Osteoblast (primary cell): ENCODE results near the gene MYH14. TPM values are rescaled to one million over a fixed set of nuclear protein-coding genes. Genes with fewer than 3 reads are reported as not detected.
"Not testable (repeated sequence)": the region's sequence is repeated elsewhere in the genome, so short reads cannot be mapped to it uniquely, and the experiment has no call there.

Experiments
- DNase-seq: peaks from one replicate; pipeline ENCODE4 v3.0.0; 2011; ENCODE audit warnings: low spot score, mixed read lengths; ENCODE audit not compliant: insufficient read length; ENCODE audit errors: missing footprints
- H2AFZ ChIP-seq: 2 replicates; pipeline ENCODE4 v1.6.0; 2011; ENCODE audit warnings: mild to moderate bottlenecking, low read length
- H3K27ac ChIP-seq: 2 replicates; pipeline ENCODE4 v1.5.1; 2011; ENCODE audit warnings: mild to moderate bottlenecking, low read depth, low read length, moderate library complexity
- H3K27me3 ChIP-seq: 2 replicates; pipeline ENCODE4 v1.6.0; 2012; ENCODE audit warnings: mild to moderate bottlenecking, control low read depth, inconsistent platforms, low read length, moderate library complexity; ENCODE audit not compliant: insufficient read depth
- H3K36me3 ChIP-seq: 2 replicates; pipeline ENCODE4 v1.5.1; 2011; ENCODE audit warnings: mild to moderate bottlenecking, low read length, control low read depth, moderate library complexity; ENCODE audit not compliant: insufficient read depth
- H3K4me1 ChIP-seq: 2 replicates; pipeline ENCODE4 v1.5.1; 2011; ENCODE audit warnings: mild to moderate bottlenecking, low read length, control low read depth, moderate library complexity; ENCODE audit not compliant: insufficient read depth
- H3K4me2 ChIP-seq: 2 replicates; pipeline ENCODE4 v1.6.0; 2011; ENCODE audit warnings: mild to moderate bottlenecking, low read length; ENCODE audit not compliant: insufficient read depth
- H3K4me3 ChIP-seq: fragments of 200-600 bp; sonication (generic); 3 replicates; pipeline ENCODE4 v1.5.1; 2012; ENCODE audit warnings: mild to moderate bottlenecking, low read length, inconsistent platforms; ENCODE audit not compliant: insufficient read depth
- H3K79me2 ChIP-seq: 2 replicates; pipeline ENCODE4 v1.6.0; 2012; ENCODE audit warnings: mild to moderate bottlenecking, low read length, control low read depth, inconsistent platforms; ENCODE audit not compliant: insufficient read depth
- H3K9me3 ChIP-seq: 2 replicates; pipeline ENCODE4 v1.5.1; 2011; ENCODE audit warnings: low read depth, low read length, control low read depth
- H4K20me1 ChIP-seq: 2 replicates; pipeline ENCODE4 v1.6.0; 2012; ENCODE audit warnings: mild to moderate bottlenecking, low read length, control low read depth; ENCODE audit not compliant: insufficient read depth
- CTCF ChIP-seq: IDR thresholded peaks from 2 replicates; pipeline ENCODE4 v1.5.1; 2011; ENCODE audit warnings: mild to moderate bottlenecking, low read depth, low read length, moderate library complexity; ENCODE audit errors: extremely low read depth
- total RNA-seq: library from RNA; depleted of rRNA; stranded (reverse); fragments of >200 nt; gene quantifications from 2 replicates; pipeline ENCODE4 v1.2.3, GENCODE V29; 2012

Gene MYH14
- total RNA-seq, 1 donor = not detected

GRCh38 chr19:50233308-50233910, 30.0 kb downstream of the MYH14 start:
- Histone ChIP-seq H3K27ac (no peak overlapping the region), H3K4me3 (no peak overlapping the region), H3K9me3 (no peaks in the 10 kb centered on the region), H3K79me2 (no peaks in the 10 kb centered on the region), H3K4me2 (no peak overlapping the region), H3K4me1 (no peaks in the 10 kb centered on the region), H3K36me3 (no peaks in the 10 kb centered on the region), H2AFZ (no peak overlapping the region), H3K27me3 (no peaks in the 10 kb centered on the region), H4K20me1 (no peaks in the 10 kb centered on the region)
- DNase-seq = peak; percentile 85
- TF ChIP-seq CTCF = no peak

GRCh38 chr19:50237493-50237892, 34.1 kb downstream of the MYH14 start:
- H3K36me3 ChIP-seq, DNase-seq, H4K20me1 ChIP-seq, H2AFZ ChIP-seq, H3K4me2 ChIP-seq, H3K4me3 ChIP-seq, H3K27me3 ChIP-seq, H3K79me2 ChIP-seq, H3K4me1 ChIP-seq, H3K9me3 ChIP-seq, H3K27ac ChIP-seq: not testable (repeated sequence)

- peak; percentile 60 for DNase-seq
- Histone ChIP-seq H3K27ac (no peak overlapping the region), H3K36me3 (no peaks in the 10 kb centered on the region), H3K9me3 (no peaks in the 10 kb centered on the region), H4K20me1 (no peaks in the 10 kb centered on the region), H3K4me2 (no peak overlapping the region), H3K27me3 (no peaks in the 10 kb centered on the region), H3K79me2 (no peaks in the 10 kb centered on the region), H3K4me3 (no peak overlapping the region), H3K4me1 (no peaks in the 10 kb centered on the region), H2AFZ (no peak overlapping the region)
- TF ChIP-seq CTCF = no peak
Observed at GRCh38 chr19:50238043-50238442, 34.6 kb downstream of the MYH14 start.

GRCh38 chr19:50239921-50240590, 36.6 kb downstream of the MYH14 start:
- TF ChIP-seq CTCF = no peak
- Histone ChIP-seq H3K4me1 (no peaks in the 10 kb centered on the region), H3K27me3 (no peaks in the 10 kb centered on the region), H2AFZ (no peak overlapping the region), H3K9me3 (no peaks in the 10 kb centered on the region), H3K79me2 (no peaks in the 10 kb centered on the region), H3K27ac (no peak overlapping the region), H4K20me1 (no peaks in the 10 kb centered on the region), H3K36me3 (no peaks in the 10 kb centered on the region), H3K4me3 (no peak overlapping the region), H3K4me2 (no peak overlapping the region)
- DNase-seq = no peak
